Keratinocyte (primary cell): ENCODE measurements around the gene SENP1. TPM values are rescaled to one million over a fixed set of nuclear protein-coding genes. Genes with fewer than 3 reads are reported as not detected.

Experiments
- DNase-seq: peaks from one replicate; pipeline ENCODE4 v3.0.0-alpha.2; 2011; ENCODE audit warnings: low read depth, missing footprints, low spot score
- FAIRE-seq: peaks from 2 replicates; lab custom pipeline; 2011; peaks lifted over from hg19 to GRCh38; lab: Jason Lieb, UNC
- H2AFZ ChIP-seq: 2 replicates; pipeline ENCODE4 v1.6.0; 2012; ENCODE audit warnings: low read length, control low read depth, inconsistent platforms; ENCODE audit not compliant: control insufficient read depth
- H3K27ac ChIP-seq: 2 replicates; pipeline ENCODE4 v1.5.1; 2011; ENCODE audit warnings: low read length; ENCODE audit not compliant: control insufficient read depth, insufficient read depth
- H3K27me3 ChIP-seq: 3 replicates; pipeline ENCODE4 v1.6.0; 2011; ENCODE audit warnings: low read length; ENCODE audit not compliant: control insufficient read depth, insufficient read depth; ENCODE audit errors: extremely low read depth
- H3K36me3 ChIP-seq, 2 experiments: 2 replicates in 1 of 2; 3 replicates in 1 of 2; pipeline ENCODE4 v1.5.1; 2011; ENCODE audit warnings: low read length in 2 of 2, mild to moderate bottlenecking in 1 of 2; ENCODE audit not compliant: control insufficient read depth in 2 of 2, insufficient read depth in 2 of 2; ENCODE audit errors: extremely low read depth in 1 of 2
- H3K4me1 ChIP-seq: 3 replicates; pipeline ENCODE4 v1.5.1; 2011; ENCODE audit warnings: low read length; ENCODE audit not compliant: control insufficient read depth, insufficient read depth; ENCODE audit errors: extremely low read depth
- H3K4me2 ChIP-seq: 3 replicates; pipeline ENCODE4 v1.6.0; 2011; ENCODE audit warnings: low read depth, low read length; ENCODE audit not compliant: control insufficient read depth, insufficient read depth; ENCODE audit errors: extremely low read depth
- H3K4me3 ChIP-seq, 3 experiments: fragments of 200-600 bp in 1 of 3; sonication (generic) in 1 of 3; 2 replicates in 2 of 3; 3 replicates in 1 of 3; pipeline ENCODE4 v1.5.1; 2011 to 2016; ENCODE audit warnings: low read length in 3 of 3, mild to moderate bottlenecking in 3 of 3, control low read depth in 2 of 3, inconsistent platforms in 1 of 3, low read depth in 1 of 3, mixed read lengths in 1 of 3, mixed run types in 1 of 3, moderate library complexity in 1 of 3; ENCODE audit not compliant: control insufficient read depth in 2 of 3, insufficient read depth in 2 of 3; ENCODE audit errors: extremely low read depth in 1 of 3
- H3K79me2 ChIP-seq: 2 replicates; pipeline ENCODE4 v1.6.0; 2012; ENCODE audit warnings: low read length; ENCODE audit not compliant: control insufficient read depth, insufficient read depth
- H3K9ac ChIP-seq: 3 replicates; pipeline ENCODE4 v1.6.0; 2011; ENCODE audit warnings: low read length; ENCODE audit not compliant: control insufficient read depth, insufficient read depth; ENCODE audit errors: extremely low read depth
- H3K9me1 ChIP-seq: 3 replicates; pipeline ENCODE4 v1.6.0; 2011; ENCODE audit warnings: low read length; ENCODE audit not compliant: control insufficient read depth, insufficient read depth; ENCODE audit errors: extremely low read depth
- H3K9me3 ChIP-seq: 2 replicates; pipeline ENCODE4 v1.5.1; 2012; ENCODE audit warnings: low read depth, low read length; ENCODE audit not compliant: control insufficient read depth
- H4K20me1 ChIP-seq: 3 replicates; pipeline ENCODE4 v1.6.0; 2011; ENCODE audit warnings: low read length; ENCODE audit not compliant: control insufficient read depth, insufficient read depth; ENCODE audit errors: extremely low read depth
- EZH2 ChIP-seq: IDR thresholded peaks from one replicate; pipeline ENCODE4 v1.6.1; 2012; ENCODE audit warnings: inconsistent platforms, mild to moderate bottlenecking, low read length, moderate library complexity
- dilution Hi-C: fragments of 300-500 bp; cut with MboI; formaldehyde crosslinking; loops from one replicate; pipeline ENCODE4 v1.7.0; 2020; ENCODE audit warnings: low sequenced_read_pairs; ENCODE audit not compliant: extremely low pct_ligation_motif_present
- polyA plus RNA-seq, 5 experiments: library from polyadenylated mRNA; depleted of rRNA in 3 of 5; stranded (reverse) in 3 of 5; stranded (forward) in 1 of 5; unstranded in 1 of 5; fragments of >200 nt; gene quantifications; 1 replicate in 1 of 5; 2 replicates in 3 of 5; 3 replicates in 1 of 5; pipeline versions ENCODE4 v1.2.1 to v1.2.3, GENCODE V29; 2011 to 2012; ENCODE audit warnings: missing spikeins in 2 of 5, low read depth in 1 of 5, low replicate concordance in 1 of 5
- TF ChIP-seq, protein P1 (sequence below), 3 experiments: IDR thresholded peaks in 1 of 3; conservative IDR thresholded peaks in 1 of 3; optimal IDR thresholded peaks in 1 of 3; 2 replicates in 2 of 3; 3 replicates in 1 of 3; pipeline versions ENCODE3 to v1.5.1; 2011; ENCODE audit warnings: low read length in 3 of 3, mild to moderate bottlenecking in 3 of 3, moderate library complexity in 2 of 3, control low read depth in 1 of 3, inconsistent platforms in 1 of 3; ENCODE audit not compliant: insufficient read depth in 2 of 3; ENCODE audit errors: extremely low read depth in 1 of 3

Gene SENP1
- polyA plus RNA-seq, 1 donor (not counting 4 experiments of a cell fraction or from before 2014, with no cell fraction given) = 15.4 TPM

DNA sequence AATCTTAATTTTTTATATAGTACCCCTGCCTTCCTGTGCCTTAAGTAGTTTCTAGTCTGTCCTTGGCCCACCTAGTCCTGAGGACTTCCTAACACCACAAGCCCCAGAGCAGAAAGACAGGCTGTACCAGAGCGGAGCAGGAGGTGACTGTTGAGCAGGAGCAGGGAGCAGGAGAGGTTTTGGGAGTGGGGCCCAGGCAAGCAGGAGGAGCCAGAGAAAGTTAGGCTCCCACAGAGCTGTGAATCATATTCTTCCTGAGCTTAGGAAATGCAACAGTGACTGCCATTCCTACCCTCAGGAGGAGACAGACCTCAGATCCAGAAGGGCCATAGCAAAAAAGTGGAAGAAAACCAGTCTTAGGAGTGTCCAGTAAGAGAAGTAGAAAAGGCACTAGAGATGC is 73.3 kb downstream of the SENP1 start:
- no peak for DNase-seq
- dilution Hi-C loops = no loop called here
- Histone ChIP-seq H3K4me2 (no peak overlapping the region), H3K9ac (no peak overlapping the region), H3K9me3 (no peaks in the 10 kb centered on the region), H4K20me1 (no peaks in the 10 kb centered on the region), H3K9me1 (no peaks in the 10 kb centered on the region), H3K79me2 (no peaks in the 10 kb centered on the region), H3K36me3 (no peaks in the 10 kb centered on the region), H3K27me3 (no peaks in the 10 kb centered on the region), H3K4me3 (no peak overlapping the region), H3K4me1 (peaks cover 3% of the 10 kb centered on the region), H2AFZ (no peak overlapping the region), H3K27ac (no peak overlapping the region)
- no peak for TF ChIP-seq EZH2
- TF ChIP-seq, protein P1, sequence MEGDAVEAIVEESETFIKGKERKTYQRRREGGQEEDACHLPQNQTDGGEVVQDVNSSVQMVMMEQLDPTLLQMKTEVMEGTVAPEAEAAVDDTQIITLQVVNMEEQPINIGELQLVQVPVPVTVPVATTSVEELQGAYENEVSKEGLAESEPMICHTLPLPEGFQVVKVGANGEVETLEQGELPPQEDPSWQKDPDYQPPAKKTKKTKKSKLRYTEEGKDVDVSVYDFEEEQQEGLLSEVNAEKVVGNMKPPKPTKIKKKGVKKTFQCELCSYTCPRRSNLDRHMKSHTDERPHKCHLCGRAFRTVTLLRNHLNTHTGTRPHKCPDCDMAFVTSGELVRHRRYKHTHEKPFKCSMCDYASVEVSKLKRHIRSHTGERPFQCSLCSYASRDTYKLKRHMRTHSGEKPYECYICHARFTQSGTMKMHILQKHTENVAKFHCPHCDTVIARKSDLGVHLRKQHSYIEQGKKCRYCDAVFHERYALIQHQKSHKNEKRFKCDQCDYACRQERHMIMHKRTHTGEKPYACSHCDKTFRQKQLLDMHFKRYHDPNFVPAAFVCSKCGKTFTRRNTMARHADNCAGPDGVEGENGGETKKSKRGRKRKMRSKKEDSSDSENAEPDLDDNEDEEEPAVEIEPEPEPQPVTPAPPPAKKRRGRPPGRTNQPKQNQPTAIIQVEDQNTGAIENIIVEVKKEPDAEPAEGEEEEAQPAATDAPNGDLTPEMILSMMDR (optimal IDR thresholded peaks at IDR 0.05 in 1 of 3, IDR thresholded peaks at IDR 0.05 in 1 of 3, conservative IDR thresholded peaks at IDR 0.05 in 1 of 3; ENCODE audit: extremely low read depth in 1 of 3, insufficient read depth in 2 of 3, low read length in 3 of 3) = no peak
- FAIRE-seq = no peak

DNA sequence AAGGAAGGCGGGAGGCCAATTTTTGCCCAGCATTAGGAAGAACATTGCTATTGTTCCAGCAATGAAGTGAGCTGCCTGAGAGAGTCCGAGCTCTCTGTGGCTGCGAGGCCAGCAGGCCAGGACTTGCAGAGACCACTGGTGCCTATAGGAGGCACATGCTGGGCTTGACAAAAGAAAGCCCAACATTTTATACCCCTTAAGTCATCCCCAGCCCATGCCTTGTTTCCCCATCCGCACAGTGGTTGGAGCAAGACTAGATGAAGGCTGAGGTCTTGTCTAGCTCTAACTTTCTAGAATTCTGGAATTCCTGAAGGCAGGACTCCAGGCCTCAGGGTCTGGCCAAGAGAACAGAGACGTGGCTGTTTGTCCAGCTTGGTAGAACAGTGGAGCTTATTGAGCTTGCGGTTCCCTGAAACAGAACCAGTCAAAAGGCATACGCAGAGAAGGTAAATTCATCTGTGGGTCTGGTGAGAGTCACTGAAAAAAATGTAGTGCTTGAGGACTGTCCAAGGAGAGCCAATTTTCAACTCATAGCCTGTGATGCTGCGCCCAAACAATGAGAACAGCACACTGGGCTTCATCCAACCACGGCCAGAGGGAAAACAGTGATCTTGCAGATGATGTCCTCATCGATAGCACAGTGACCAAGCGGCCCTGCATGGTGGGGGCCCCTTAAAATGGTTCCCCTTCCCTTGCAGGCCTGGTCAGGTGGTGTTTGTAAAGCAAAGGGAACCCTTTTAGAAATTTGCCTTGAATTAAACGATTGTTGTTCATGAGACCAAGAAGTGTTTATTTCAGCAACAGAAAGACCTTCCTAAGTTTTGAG is 74.5 kb downstream of the SENP1 start:
- Histone ChIP-seq H3K9me1 (no peaks in the 10 kb centered on the region), H4K20me1 (no peaks in the 10 kb centered on the region), H2AFZ (no peak overlapping the region), H3K79me2 (no peaks in the 10 kb centered on the region), H3K4me1 (peaks cover 3% of the 10 kb centered on the region), H3K27ac (no peak overlapping the region), H3K9me3 (no peaks in the 10 kb centered on the region), H3K9ac (no peak overlapping the region), H3K4me3 (no peak overlapping the region), H3K4me2 (no peak overlapping the region), H3K36me3 (no peaks in the 10 kb centered on the region), H3K27me3 (no peaks in the 10 kb centered on the region)
- DNase-seq = no peak
- TF ChIP-seq, protein P1 (optimal IDR thresholded peaks at IDR 0.05 in 1 of 3, IDR thresholded peaks at IDR 0.05 in 1 of 3, conservative IDR thresholded peaks at IDR 0.05 in 1 of 3; ENCODE audit: extremely low read depth in 1 of 3, insufficient read depth in 2 of 3, low read length in 3 of 3) = no peak
- dilution Hi-C loops = no loop called here
- FAIRE-seq = no peak
